Measurements from ENCODE around the gene MTFP1.

MTFP1 gene, protein sequence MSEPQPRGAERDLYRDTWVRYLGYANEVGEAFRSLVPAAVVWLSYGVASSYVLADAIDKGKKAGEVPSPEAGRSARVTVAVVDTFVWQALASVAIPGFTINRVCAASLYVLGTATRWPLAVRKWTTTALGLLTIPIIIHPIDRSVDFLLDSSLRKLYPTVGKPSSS

DNA sequence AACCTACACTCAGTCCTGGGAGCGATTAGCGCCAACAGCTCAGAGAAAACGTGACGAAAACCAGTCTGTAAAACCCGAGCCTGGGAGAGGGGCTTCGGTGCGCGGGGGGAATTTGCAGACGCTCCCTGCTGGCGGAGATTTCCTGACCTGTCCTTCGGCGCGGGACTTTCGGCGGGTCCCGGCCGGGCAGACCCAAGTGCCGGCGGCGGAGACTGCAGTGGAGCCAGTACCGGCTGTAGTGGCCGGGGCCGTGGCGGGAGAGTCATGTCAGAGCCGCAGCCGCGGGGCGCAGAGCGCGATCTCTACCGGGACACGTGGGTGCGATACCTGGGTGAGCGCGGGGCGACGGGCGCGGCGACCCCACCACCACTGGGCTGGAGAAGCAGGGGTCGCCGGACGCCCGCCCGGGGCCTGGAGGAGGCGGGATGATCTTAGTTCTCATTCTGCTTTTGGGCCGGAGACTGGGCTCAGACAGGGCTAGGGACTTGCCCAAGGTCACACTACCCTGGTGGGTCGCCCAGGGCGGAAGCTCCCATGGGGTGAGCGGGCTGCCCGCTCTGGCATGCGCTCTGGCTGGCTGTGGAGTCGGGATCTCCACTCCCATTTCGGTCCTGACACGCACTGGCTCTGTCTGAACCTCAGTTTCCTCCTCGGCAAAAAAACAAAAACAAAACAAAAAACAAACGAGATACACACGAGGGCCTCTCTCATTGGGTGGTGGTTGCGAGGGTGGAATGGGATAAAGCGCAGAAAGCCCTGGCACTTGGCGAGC is at the start of gene MTFP1:
Gene MTFP1, plus strand, starts transcription at position 153 of the 772 bp plus-strand sequence. Its CDS starts 112 bp downstream, at position 265.
- H3K4me3 ChIP-seq (ENCODE audit: low read depth, low read length), result peak within 1 kb of the TSS; percentile 62
- no peak for DNase-seq (ENCODE audit: low read depth)
- TF ChIP-seq, protein P1, sequence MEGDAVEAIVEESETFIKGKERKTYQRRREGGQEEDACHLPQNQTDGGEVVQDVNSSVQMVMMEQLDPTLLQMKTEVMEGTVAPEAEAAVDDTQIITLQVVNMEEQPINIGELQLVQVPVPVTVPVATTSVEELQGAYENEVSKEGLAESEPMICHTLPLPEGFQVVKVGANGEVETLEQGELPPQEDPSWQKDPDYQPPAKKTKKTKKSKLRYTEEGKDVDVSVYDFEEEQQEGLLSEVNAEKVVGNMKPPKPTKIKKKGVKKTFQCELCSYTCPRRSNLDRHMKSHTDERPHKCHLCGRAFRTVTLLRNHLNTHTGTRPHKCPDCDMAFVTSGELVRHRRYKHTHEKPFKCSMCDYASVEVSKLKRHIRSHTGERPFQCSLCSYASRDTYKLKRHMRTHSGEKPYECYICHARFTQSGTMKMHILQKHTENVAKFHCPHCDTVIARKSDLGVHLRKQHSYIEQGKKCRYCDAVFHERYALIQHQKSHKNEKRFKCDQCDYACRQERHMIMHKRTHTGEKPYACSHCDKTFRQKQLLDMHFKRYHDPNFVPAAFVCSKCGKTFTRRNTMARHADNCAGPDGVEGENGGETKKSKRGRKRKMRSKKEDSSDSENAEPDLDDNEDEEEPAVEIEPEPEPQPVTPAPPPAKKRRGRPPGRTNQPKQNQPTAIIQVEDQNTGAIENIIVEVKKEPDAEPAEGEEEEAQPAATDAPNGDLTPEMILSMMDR (IDR thresholded peaks at IDR 0.05; ENCODE audit: low read depth, low read length, missing control alignments), result no peak

DNA sequence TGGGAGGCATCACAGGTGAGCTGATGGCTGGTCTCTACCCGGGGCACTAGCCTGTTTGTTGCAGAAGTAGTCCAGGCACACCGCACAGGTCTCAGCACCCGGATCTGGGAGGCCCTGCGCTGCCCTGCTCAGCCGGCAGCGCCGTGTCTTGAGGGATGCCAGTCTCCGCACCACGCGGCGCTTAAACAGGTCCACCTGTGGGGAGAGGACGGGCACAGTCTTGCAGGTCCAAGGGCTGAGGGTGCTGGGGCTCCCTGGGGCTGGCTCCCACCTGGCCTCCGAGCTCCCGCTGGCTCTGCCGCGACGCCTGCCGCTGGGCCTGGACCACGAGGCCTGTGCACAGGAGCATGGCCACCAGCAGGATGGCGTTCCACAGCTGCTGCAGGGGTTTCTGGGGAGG is 45.6 kb upstream of the MTFP1 start:
- DNase-seq (ENCODE audit: low read depth), result no peak
- H3K4me3 ChIP-seq (ENCODE audit: low read depth, low read length), result no peak overlapping the region
- TF ChIP-seq, protein P1 (IDR thresholded peaks at IDR 0.05; ENCODE audit: low read depth, low read length, missing control alignments), result no peak

DNA sequence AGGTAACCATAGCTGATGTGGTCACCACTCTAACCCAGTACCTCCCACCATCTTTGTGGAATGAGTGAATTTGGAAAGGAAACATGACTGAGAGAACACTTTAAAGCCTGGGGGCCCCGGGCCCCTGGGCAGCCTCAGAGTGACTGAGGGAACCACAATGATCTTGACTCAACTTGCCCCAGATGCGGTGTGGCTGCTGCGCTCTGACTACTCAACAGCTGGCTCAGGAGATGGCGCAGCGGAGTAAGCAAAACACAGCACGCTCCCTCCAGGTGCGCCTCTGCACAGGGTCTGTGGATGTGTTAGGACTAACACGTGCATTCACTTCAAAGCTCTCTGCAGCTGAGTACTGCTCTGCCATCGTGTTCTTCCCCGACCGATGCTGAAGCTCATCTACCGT is 44.3 kb upstream of the MTFP1 start:
- no peak for DNase-seq (ENCODE audit: low read depth)
- H3K4me3 ChIP-seq (ENCODE audit: low read depth, low read length), result no peak overlapping the region
- TF ChIP-seq, protein P1 (IDR thresholded peaks at IDR 0.05; ENCODE audit: low read depth, low read length, missing control alignments), result no peak

DNA sequence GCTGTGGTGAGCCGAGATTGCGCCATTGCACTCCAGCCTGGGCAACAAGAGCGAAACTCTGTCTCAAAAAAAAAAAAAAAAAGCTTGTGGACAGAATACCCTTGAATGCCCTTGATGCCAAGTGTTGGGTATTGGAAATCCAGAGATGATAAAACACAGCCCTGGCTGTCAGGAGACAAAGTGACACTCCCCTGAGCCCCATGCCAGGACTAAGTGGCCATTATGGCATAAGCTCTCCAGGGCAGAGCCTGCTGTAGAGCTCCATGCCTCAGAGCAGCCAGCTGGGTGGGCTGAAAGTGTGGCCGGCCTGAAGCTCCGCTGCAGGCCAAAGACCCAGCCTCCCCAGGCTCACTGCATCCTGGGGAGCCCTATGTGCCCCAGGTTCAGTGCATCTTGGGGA is 43.2 kb upstream of the MTFP1 start:
- H3K4me3 ChIP-seq (ENCODE audit: low read depth, low read length), result no peak overlapping the region
- no peak for DNase-seq (ENCODE audit: low read depth)
- TF ChIP-seq, protein P1 (IDR thresholded peaks at IDR 0.05; ENCODE audit: low read depth, low read length, missing control alignments), result no peak

DNA sequence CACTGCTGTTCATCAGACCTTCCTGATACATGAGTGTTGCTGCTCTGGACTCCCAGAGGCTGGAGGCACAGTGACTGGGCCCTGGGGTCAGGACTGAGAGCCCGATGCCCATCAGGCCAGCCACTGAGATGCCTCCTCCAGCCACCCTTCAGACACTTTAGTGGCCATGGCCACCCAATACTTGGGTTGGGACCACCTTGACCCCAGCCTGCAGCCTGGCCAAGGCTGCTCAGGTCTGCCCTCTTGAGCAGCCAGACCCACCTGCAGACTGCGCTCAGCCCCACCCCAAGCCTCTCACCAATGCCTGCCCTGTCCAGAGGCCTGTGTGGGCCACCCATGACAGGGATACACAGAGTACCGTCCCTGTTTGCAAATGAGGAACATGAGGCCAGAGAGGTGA is 42.5 kb upstream of the MTFP1 start:
- DNase-seq (ENCODE audit: low read depth), result no peak
- TF ChIP-seq, protein P1 (IDR thresholded peaks at IDR 0.05; ENCODE audit: low read depth, low read length, missing control alignments), result no peak
- H3K4me3 ChIP-seq (ENCODE audit: low read depth, low read length), result no peak overlapping the region

DNA sequence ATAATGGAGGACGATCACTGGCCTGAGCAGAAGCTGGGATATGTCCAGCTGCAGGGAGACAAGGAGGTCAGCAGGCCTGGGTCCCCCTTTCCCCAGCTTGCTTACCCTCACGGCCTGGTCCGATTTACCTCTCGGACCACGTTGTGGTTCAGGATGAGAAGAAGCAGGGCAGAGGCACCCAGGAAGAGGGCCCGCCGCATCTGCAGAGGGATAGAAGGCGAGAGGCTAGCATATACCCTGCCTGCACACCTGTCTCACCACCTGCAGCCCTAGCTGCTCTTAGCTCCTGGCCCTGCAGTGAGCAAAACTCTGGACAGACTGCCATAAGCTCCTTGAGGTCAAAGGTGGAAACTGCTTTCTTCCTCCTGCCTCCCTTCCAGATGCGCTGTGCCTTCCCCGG is 39.6 kb upstream of the MTFP1 start:
- no peak for DNase-seq (ENCODE audit: low read depth)
- TF ChIP-seq, protein P1 (IDR thresholded peaks at IDR 0.05; ENCODE audit: low read depth, low read length, missing control alignments), result no peak
- H3K4me3 ChIP-seq (ENCODE audit: low read depth, low read length), result no peak overlapping the region

DNA sequence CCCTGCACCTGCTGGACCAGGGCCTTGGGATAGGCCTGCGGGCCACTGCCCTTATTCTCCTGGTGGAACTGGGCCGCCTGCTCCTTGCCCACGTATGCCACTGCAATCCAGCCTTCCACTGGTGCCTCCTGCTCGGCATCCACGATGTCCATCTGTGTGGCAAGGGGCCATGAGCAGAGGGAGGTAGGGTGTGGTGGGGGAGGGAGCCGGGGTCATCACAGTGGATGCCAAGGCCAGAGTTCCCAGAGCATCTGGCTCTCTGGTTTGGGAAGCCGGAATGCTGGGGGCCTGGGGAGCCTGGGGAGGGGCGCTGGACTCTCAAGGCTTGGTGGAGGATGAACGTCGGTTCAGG is 39.0 kb upstream of the MTFP1 start:
- no peak for DNase-seq (ENCODE audit: low read depth)
- H3K4me3 ChIP-seq (ENCODE audit: low read depth, low read length), result peak overlapping the region; percentile 56
- TF ChIP-seq, protein P1 (IDR thresholded peaks at IDR 0.05; ENCODE audit: low read depth, low read length, missing control alignments), result no peak

Measured in GM12864 (cell line).